C4-2B (cell line): Measurements from ENCODE around the gene BAIAP3.

ENCODE experiments used
- CTCF ChIP-seq: fragments of 450-650 bp; conservative IDR thresholded peaks from 2 replicates; pipeline ENCODE4 v1.5.1; 2017; ENCODE audit warnings: mild to moderate bottlenecking
- ZFX ChIP-seq: fragments of 450-650 bp; IDR thresholded peaks from 2 replicates; pipeline ENCODE4 v1.6.1; 2017

- TF ChIP-seq CTCF (no peak), ZFX (no peak)
Measured at GRCh38 chr16:1287982-1288670, 45.3 kb upstream of the BAIAP3 start.
